Smooth muscle cell of trachea (primary cell): ENCODE results near the gene ASPHD1. TPM values are rescaled to one million over a fixed set of nuclear protein-coding genes. Genes with fewer than 3 reads are reported as not detected.

Experiments
- total RNA-seq: library from RNA; depleted of rRNA; stranded (reverse); fragments of >200 nt; gene quantifications from 2 replicates; pipeline ENCODE4 v1.2.1, GENCODE V29; 2014

ASPHD1 gene
- total RNA-seq = 6.5 and 7.7 TPM in 2 replicates

GRCh38 chr16:29900102-29900887 lies at the start of gene ASPHD1:
ASPHD1 (plus strand) TSS chr16:29900488; CDS start chr16:29900972, 484 bp downstream.

GRCh38 chr16:29862884-29863668 lies 37.2 kb upstream of the ASPHD1 start, which contains the start of gene CDIPT:
CDIPT (minus strand) TSS chr16:29863226; CDS start chr16:29862857, 369 bp downstream.

GRCh38 chr16:29899516-29900101 lies 679 bp upstream of the ASPHD1 start, which contains the start of gene SEZ6L2:
SEZ6L2 (minus strand) TSS chr16:29899550; CDS start chr16:29899019, 531 bp downstream.

GRCh38 chr16:29925781-29926710 lies 25.8 kb downstream of the ASPHD1 start, which contains the start of gene KCTD13:
KCTD13 (minus strand) TSS chr16:29926226; CDS start chr16:29926033, 193 bp downstream.

Other genes with a start within 250 kb of the ASPHD1 start
- not detected in 2 replicates for gene SPN, start 237.2 kb upstream of the ASPHD1 start, total RNA-seq
- gene QPRT, start 221.3 kb upstream of the ASPHD1 start, total RNA-seq = 29.5 and 57.1 TPM in 2 replicates
- gene C16orf54, start 154.5 kb upstream of the ASPHD1 start, total RNA-seq = not detected in 2 replicates
- gene ZG16, start 122.2 kb upstream of the ASPHD1 start, total RNA-seq = not detected in 2 replicates
- gene KIF22, start 109.7 kb upstream of the ASPHD1 start, total RNA-seq = 7.3 and 78.8 TPM in 2 replicates
- gene MAZ, start 94.0 kb upstream of the ASPHD1 start, total RNA-seq = 116 and 157 TPM in 2 replicates
- gene PRRT2, start 88.3 kb upstream of the ASPHD1 start, total RNA-seq = 3.6 and 6.0 TPM in 2 replicates
- 19.4 and 30.4 TPM in 2 replicates for gene PAGR1, start 84.3 kb upstream of the ASPHD1 start, total RNA-seq
- 684 and 723 TPM in 2 replicates for gene MVP, start 80.0 kb upstream of the ASPHD1 start, total RNA-seq
- 69.4 and 169 TPM in 2 replicates for gene CDIPT, start 37.3 kb upstream of the ASPHD1 start, total RNA-seq
- 4.1 and 21.5 TPM in 2 replicates for gene SEZ6L2, start 938 bp upstream of the ASPHD1 start, total RNA-seq
- gene KCTD13, start 25.7 kb downstream of the ASPHD1 start, total RNA-seq = 9.9 and 12.5 TPM in 2 replicates
- gene TMEM219, start 61.6 kb downstream of the ASPHD1 start, total RNA-seq = 76.5 and 105 TPM in 2 replicates
- 59.2 and 87.8 TPM in 2 replicates for gene TAOK2, start 73.4 kb downstream of the ASPHD1 start, total RNA-seq
- gene HIRIP3, start 95.1 kb downstream of the ASPHD1 start, total RNA-seq = 5.8 and 11.8 TPM in 2 replicates
- gene INO80E, start 95.8 kb downstream of the ASPHD1 start, total RNA-seq = 19.7 and 26.9 TPM in 2 replicates
- 1.2 TPM in 1 of 2 replicates, not detected in the other for gene DOC2A, start 110.5 kb downstream of the ASPHD1 start, total RNA-seq
- gene C16orf92, start 122.7 kb downstream of the ASPHD1 start, total RNA-seq = not detected in 2 replicates
- not detected in 2 replicates for gene TLCD3B, start 130.8 kb downstream of the ASPHD1 start, total RNA-seq
- 770 and 1,149 TPM in 2 replicates for gene ALDOA, start 165.3 kb downstream of the ASPHD1 start, total RNA-seq
- gene PPP4C, start 175.5 kb downstream of the ASPHD1 start, total RNA-seq = 201 and 205 TPM in 2 replicates
- gene TBX6, start 191.4 kb downstream of the ASPHD1 start, total RNA-seq = under 0.01 and 0.33 TPM in 2 replicates
- 9.9 and 25.8 TPM in 2 replicates for gene YPEL3, start 195.7 kb downstream of the ASPHD1 start, total RNA-seq
- 1.6 and 2.6 TPM in 2 replicates for gene GDPD3, start 213.0 kb downstream of the ASPHD1 start, total RNA-seq
- 40.4 and 108 TPM in 2 replicates for gene MAPK3, start 222.7 kb downstream of the ASPHD1 start, total RNA-seq